Measurements from ENCODE around the gene SH3RF3. TPM values are rescaled to one million over a fixed set of nuclear protein-coding genes. Genes with fewer than 3 reads are reported as not detected.

Gene SH3RF3
- total and polyA plus RNA-seq, 12 donors = 0.72 to 19.1 (median 12.2) TPM

DNA sequence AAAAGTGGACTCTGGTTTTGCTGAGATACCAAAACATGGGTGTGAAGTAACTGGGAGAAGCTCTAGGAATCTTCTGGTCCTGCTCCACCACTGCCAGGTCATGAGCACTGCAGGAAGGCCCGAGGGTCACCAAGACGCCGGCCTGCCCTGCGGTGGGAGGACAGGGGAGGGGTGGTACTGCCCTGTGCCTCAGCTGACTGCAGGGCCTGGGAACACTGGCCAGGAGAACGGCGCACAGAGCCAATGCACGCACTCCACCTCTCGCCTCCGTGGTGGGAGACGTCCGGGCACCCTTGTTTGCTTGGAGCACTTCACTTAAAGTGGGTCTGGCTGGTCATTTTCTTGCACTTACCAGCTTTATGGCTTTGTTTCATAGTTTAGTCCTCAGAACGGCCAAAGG lies 153.4 kb downstream of the SH3RF3 start:
- Histone ChIP-seq H3K4me3 (no peak overlapping the region), H3K27ac (no peak overlapping the region), H3K9me3 (replicated peaks in 1 of 3) (no peaks in the 10 kb centered on the region), H3K27me3 (no peaks in the 10 kb centered on the region), H3K4me1 (replicated peaks in 1 of 2) (peaks cover 8 to 25% of the 10 kb centered on the region in 2 donors), H3K36me3 (replicated peaks in 1 of 2) (no peaks in the 10 kb centered on the region)
- 92 to 99% (median 94%) methylated on average over 12 of the region's 12 CpGs for WGBS, 4 donors
- TF ChIP-seq POLR2A (IDR thresholded peaks at IDR 0.05) = no peak
- TF ChIP-seq, protein P1, sequence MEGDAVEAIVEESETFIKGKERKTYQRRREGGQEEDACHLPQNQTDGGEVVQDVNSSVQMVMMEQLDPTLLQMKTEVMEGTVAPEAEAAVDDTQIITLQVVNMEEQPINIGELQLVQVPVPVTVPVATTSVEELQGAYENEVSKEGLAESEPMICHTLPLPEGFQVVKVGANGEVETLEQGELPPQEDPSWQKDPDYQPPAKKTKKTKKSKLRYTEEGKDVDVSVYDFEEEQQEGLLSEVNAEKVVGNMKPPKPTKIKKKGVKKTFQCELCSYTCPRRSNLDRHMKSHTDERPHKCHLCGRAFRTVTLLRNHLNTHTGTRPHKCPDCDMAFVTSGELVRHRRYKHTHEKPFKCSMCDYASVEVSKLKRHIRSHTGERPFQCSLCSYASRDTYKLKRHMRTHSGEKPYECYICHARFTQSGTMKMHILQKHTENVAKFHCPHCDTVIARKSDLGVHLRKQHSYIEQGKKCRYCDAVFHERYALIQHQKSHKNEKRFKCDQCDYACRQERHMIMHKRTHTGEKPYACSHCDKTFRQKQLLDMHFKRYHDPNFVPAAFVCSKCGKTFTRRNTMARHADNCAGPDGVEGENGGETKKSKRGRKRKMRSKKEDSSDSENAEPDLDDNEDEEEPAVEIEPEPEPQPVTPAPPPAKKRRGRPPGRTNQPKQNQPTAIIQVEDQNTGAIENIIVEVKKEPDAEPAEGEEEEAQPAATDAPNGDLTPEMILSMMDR (IDR thresholded peaks at IDR 0.05) = no peak
- intact Hi-C loops (cut with DNase I) = no loop called here
- no peak for DNase-seq

DNA sequence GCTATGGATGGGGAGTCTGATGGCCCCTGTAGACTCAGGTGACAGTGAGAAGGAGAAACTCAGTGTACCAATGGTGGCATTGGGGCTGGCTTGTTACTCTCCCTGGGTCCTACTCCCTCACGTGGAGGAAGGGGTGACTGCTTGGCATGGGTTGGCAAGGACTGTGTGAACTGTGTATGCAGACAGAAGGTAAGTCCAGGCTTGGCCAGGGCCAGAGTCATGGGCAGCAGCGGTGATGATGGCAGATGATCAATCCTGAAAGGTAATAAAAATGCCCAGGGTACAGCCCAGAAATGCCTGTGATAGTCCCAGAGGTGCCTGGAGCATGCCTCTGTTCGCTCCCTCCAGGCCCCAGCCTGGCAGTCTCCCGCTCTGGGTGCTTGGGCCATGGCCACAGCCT lies 153.9 kb downstream of the SH3RF3 start:
- WGBS, 4 donors = 85 to 97% (median 95%) methylated on average over 3 to 4 of the region's 4 CpGs
- H3K36me3 ChIP-seq (replicated peaks in 1 of 2) = no peaks in the 10 kb centered on the region
- intact Hi-C loops (cut with DNase I) = no loop called here

DNA sequence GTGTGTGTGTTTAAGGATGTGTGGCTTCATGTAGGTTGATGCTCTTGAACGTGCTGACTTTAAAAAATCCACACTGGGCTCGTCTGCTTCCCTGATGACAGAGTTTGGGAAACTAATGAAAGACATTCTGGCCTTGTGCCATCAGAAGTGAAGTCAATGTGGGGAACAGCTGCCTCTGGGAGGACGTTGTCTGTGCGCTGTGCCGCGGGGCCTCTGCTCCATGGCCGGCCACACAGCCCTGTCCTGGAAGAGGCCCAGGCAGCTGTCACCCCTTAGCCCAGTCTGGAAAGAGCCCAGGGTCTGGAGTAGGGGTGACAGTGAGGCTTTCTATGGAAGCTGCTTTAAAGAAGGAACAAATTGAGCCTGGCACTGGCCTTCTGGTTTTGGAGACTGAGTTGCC lies 155.8 kb downstream of the SH3RF3 start:
- no peak for TF ChIP-seq POLR2A (IDR thresholded peaks at IDR 0.05)
- TF ChIP-seq, protein P1 (IDR thresholded peaks at IDR 0.05) = no peak
- 30 to 56% (median 47%) methylated on average over 2 to 7 of the region's 7 CpGs for WGBS, 4 donors
- H3K27me3 ChIP-seq = no peaks in the 10 kb centered on the region
- peak overlapping the region in 1 of 5 donors; percentile 55 for H3K27ac ChIP-seq
- peaks cover 8 to 23% of the 10 kb centered on the region in 2 donors for H3K4me1 ChIP-seq (replicated peaks in 1 of 2)
- H3K4me3 ChIP-seq = no peak overlapping the region
- intact Hi-C loops (cut with DNase I) = no loop called here
- H3K36me3 ChIP-seq (replicated peaks in 1 of 2) = no peaks in the 10 kb centered on the region
- peak in 6 of 7 donors; percentile 35 to 78 (median 60) for DNase-seq
- H3K9me3 ChIP-seq (replicated peaks in 1 of 3) = no peaks in the 10 kb centered on the region

More for the DNA sequence above, 153.9 kb downstream of the SH3RF3 start:
- no peak overlapping the region for H3K27ac ChIP-seq
- DNase-seq = no peak
- no peaks in the 10 kb centered on the region for H3K27me3 ChIP-seq
- peaks cover 8 to 27% of the 10 kb centered on the region in 2 donors for H3K4me1 ChIP-seq (replicated peaks in 1 of 2)
- TF ChIP-seq, protein P1 (IDR thresholded peaks at IDR 0.05) = no peak
- no peak for TF ChIP-seq POLR2A (IDR thresholded peaks at IDR 0.05)
- no peak overlapping the region for H3K4me3 ChIP-seq
- H3K9me3 ChIP-seq (replicated peaks in 1 of 3) = no peaks in the 10 kb centered on the region

DNA sequence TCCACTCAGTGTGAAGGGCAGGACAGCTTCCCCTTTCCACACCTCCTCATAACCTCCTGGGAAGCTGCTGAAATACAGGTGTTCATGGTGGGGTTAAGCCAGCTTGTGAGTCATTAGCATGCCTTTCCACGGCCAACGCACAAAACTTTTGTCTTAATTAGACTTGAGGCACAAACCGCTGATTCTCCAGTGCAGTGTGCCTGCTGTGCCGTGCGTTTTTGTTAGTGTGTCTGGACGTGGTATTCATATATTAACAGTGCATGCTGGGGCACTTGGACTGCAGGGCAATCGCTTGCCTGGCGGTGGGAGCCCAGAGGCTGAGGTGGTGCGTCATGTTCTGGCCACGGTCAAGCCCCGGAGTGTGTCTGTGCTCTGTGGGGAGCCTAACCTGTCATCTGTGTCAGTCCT lies 156.2 kb downstream of the SH3RF3 start:
- WGBS, 4 donors = 82 to 93% (median 91%) methylated on average over 11 of the region's 11 CpGs
- TF ChIP-seq, protein P1 (IDR thresholded peaks at IDR 0.05) = no peak
- TF ChIP-seq POLR2A (IDR thresholded peaks at IDR 0.05) = no peak
- no peaks in the 10 kb centered on the region for H3K9me3 ChIP-seq (replicated peaks in 1 of 3)
- peaks cover 8 to 23% of the 10 kb centered on the region in 2 donors for H3K4me1 ChIP-seq (replicated peaks in 1 of 2)
- intact Hi-C loops (cut with DNase I) = no loop called here
- DNase-seq = no peak
- no peak overlapping the region for H3K4me3 ChIP-seq
- H3K27ac ChIP-seq = peak overlapping the region in 1 of 5 donors; percentile 55
- H3K36me3 ChIP-seq (replicated peaks in 1 of 2) = no peaks in the 10 kb centered on the region
- no peaks in the 10 kb centered on the region for H3K27me3 ChIP-seq

Data from adrenal gland (tissue), 12 donors.